Measurements from ENCODE around the gene PRPF6. TPM values are rescaled to one million over a fixed set of nuclear protein-coding genes. Genes with fewer than 3 reads are reported as not detected.

The PRPF6 gene
- polyA plus RNA-seq, 1 donor from 2014 or later = 91.9 TPM

DNA sequence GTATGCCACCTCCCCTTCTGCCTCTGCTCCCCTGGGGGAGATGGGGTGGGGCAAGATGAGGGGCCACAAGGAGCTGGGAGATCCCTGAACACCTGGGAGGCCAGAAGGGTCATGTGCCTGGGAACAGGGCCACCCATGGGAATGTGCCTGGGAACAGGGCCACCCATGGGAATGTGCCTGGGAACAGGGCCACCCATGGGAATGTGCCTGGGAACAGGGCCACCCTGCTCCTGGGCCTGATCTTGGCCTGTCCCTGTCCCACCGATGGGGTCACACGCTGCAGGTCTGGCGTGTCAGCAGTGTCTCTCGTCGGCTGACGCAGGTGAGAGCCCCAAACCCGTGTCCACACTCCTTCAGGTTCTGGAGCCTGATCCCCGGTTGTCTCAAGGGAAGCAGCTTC lies 94.0 kb downstream of the PRPF6 start:
- Histone ChIP-seq H3K36me3 (ENCODE audit: insufficient read depth, low read length) (no peaks in the 10 kb centered on the region), H2AFZ (ENCODE audit: low read depth, low read length) (no peak overlapping the region), H3K27me3 (ENCODE audit: insufficient read depth, low read depth, low read length) (no peaks in the 10 kb centered on the region), H4K20me1 (ENCODE audit: insufficient read depth) (no peaks in the 10 kb centered on the region), H3K9me3 (ENCODE audit: low read length) (no peaks in the 10 kb centered on the region), H3K9ac (ENCODE audit: low read length) (no peak overlapping the region), H3K4me2 (ENCODE audit: low read length) (no peak overlapping the region), H3F3A (ENCODE audit: insufficient read depth, low read length, poor library complexity, severe bottlenecking) (no peaks in the 10 kb centered on the region), H3K27ac (ENCODE audit: low read length) (no peak overlapping the region), H3K79me2 (replicated peaks; ENCODE audit: insufficient read depth, low read length) (no peaks in the 10 kb centered on the region), H3K4me3 (ENCODE audit: low read length) (no peak overlapping the region), H3K9me2 (ENCODE audit: insufficient read depth, low read length) (no peaks in the 10 kb centered on the region)
- TF ChIP-seq TAF1 (IDR thresholded peaks at IDR 0.05; ENCODE audit: low read depth) = no peak
- no peak for TF ChIP-seq SMC3 (conservative IDR thresholded peaks at IDR 0.05; ENCODE audit: poor library complexity)
- TF ChIP-seq MXI1 (conservative IDR thresholded peaks at IDR 0.05; ENCODE audit: poor library complexity, severe bottlenecking) = no peak
- TF ChIP-seq EP300 (conservative IDR thresholded peaks at IDR 0.05; ENCODE audit: poor library complexity, severe bottlenecking) = no peak
- TF ChIP-seq RAD21 (conservative IDR thresholded peaks at IDR 0.05) = no peak
- no peak for TF ChIP-seq EZH2 (IDR thresholded peaks at IDR 0.05; ENCODE audit: borderline replicate concordance, insufficient read depth, low read length, poor library complexity, severe bottlenecking)
- no peak for TF ChIP-seq REST (IDR thresholded peaks at IDR 0.05; ENCODE audit: borderline replicate concordance)
- TF ChIP-seq, protein P1, sequence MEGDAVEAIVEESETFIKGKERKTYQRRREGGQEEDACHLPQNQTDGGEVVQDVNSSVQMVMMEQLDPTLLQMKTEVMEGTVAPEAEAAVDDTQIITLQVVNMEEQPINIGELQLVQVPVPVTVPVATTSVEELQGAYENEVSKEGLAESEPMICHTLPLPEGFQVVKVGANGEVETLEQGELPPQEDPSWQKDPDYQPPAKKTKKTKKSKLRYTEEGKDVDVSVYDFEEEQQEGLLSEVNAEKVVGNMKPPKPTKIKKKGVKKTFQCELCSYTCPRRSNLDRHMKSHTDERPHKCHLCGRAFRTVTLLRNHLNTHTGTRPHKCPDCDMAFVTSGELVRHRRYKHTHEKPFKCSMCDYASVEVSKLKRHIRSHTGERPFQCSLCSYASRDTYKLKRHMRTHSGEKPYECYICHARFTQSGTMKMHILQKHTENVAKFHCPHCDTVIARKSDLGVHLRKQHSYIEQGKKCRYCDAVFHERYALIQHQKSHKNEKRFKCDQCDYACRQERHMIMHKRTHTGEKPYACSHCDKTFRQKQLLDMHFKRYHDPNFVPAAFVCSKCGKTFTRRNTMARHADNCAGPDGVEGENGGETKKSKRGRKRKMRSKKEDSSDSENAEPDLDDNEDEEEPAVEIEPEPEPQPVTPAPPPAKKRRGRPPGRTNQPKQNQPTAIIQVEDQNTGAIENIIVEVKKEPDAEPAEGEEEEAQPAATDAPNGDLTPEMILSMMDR (IDR thresholded peaks at IDR 0.05; ENCODE audit: poor library complexity, severe bottlenecking) = no peak

DNA sequence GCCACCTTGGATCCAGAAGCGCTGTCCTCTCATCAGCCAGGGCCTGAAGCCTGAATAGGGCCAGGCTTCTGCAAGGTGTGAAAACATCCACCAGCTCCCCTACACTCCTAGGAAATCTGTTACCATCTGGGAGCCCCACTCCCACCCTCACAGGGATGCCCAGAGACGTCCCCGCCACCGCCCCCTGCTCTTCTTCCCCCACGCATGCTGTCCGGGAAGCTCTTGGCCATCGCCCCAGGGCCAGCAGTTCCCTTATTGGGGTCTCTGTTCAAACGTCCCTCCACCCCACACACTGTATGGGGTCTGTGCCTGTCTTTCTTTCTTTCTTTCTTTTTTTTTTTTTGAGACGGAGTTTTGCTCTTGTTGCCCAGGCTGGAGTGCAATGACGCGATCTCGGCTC lies 94.6 kb downstream of the PRPF6 start:
- TF ChIP-seq EP300 (conservative IDR thresholded peaks at IDR 0.05; ENCODE audit: poor library complexity, severe bottlenecking) = no peak
- no peak for TF ChIP-seq MXI1 (conservative IDR thresholded peaks at IDR 0.05; ENCODE audit: poor library complexity, severe bottlenecking)
- TF ChIP-seq SMC3 (conservative IDR thresholded peaks at IDR 0.05; ENCODE audit: poor library complexity) = no peak
- TF ChIP-seq, protein P1 (IDR thresholded peaks at IDR 0.05; ENCODE audit: poor library complexity, severe bottlenecking) = no peak
- TF ChIP-seq TAF1 (IDR thresholded peaks at IDR 0.05; ENCODE audit: low read depth) = no peak
- no peak for TF ChIP-seq RAD21 (conservative IDR thresholded peaks at IDR 0.05)
- no peak for TF ChIP-seq POLR2AphosphoS5 (IDR thresholded peaks at IDR 0.05)
- TF ChIP-seq EZH2 (IDR thresholded peaks at IDR 0.05; ENCODE audit: borderline replicate concordance, insufficient read depth, low read length, poor library complexity, severe bottlenecking) = no peak
- TF ChIP-seq REST (IDR thresholded peaks at IDR 0.05; ENCODE audit: borderline replicate concordance) = no peak
- no peak overlapping the region for H3K27ac ChIP-seq (ENCODE audit: low read length)
- H3F3A ChIP-seq (ENCODE audit: insufficient read depth, low read length, poor library complexity, severe bottlenecking) = no peaks in the 10 kb centered on the region
- H3K27me3 ChIP-seq (ENCODE audit: insufficient read depth, low read depth, low read length) = peaks cover 4% of the 10 kb centered on the region
- no peaks in the 10 kb centered on the region for H4K20me1 ChIP-seq (ENCODE audit: insufficient read depth)
- H3K9ac ChIP-seq (ENCODE audit: low read length) = no peak overlapping the region
- no peak overlapping the region for H3K4me2 ChIP-seq (ENCODE audit: low read length)
- no peak overlapping the region for H2AFZ ChIP-seq (ENCODE audit: low read depth, low read length)
- no peaks in the 10 kb centered on the region for H3K9me2 ChIP-seq (ENCODE audit: insufficient read depth, low read length)
- no peaks in the 10 kb centered on the region for H3K9me3 ChIP-seq (ENCODE audit: low read length)
- H3K79me2 ChIP-seq (replicated peaks; ENCODE audit: insufficient read depth, low read length) = no peaks in the 10 kb centered on the region
- H3K4me3 ChIP-seq (ENCODE audit: low read length) = no peak overlapping the region
- no peaks in the 10 kb centered on the region for H3K36me3 ChIP-seq (ENCODE audit: insufficient read depth, low read length)
